K562 (cell line): ENCODE data around the gene FAM167B. TPM values are rescaled to one million over a fixed set of nuclear protein-coding genes. Genes with fewer than 3 reads are reported as not detected.

ENCODE experiments used
- CCNT2 ChIP-seq: IDR thresholded peaks from 2 replicates; pipeline ENCODE4 v1.6.1; 2011; ENCODE audit warnings: borderline replicate concordance, low read depth, mild to moderate bottlenecking, moderate library complexity, mixed read lengths, low read length; ENCODE audit not compliant: insufficient read length; ENCODE audit errors: extremely low read depth
- COPS2 ChIP-seq: fragments of 450-650 bp; conservative IDR thresholded peaks from 2 replicates; pipeline ENCODE4 v1.6.1; 2016; ENCODE audit warnings: mild to moderate bottlenecking, moderate library complexity
- EGR1 ChIP-seq: fragments of 450-650 bp; conservative IDR thresholded peaks from 2 replicates; pipeline ENCODE4 v1.6.1; 2017; ENCODE audit warnings: mild to moderate bottlenecking
- FOXJ3 ChIP-seq: sonication (generic); formaldehyde crosslinking; IDR thresholded peaks from 2 replicates; pipeline ENCODE4 v1.4.0; 2020; ENCODE audit warnings: mild to moderate bottlenecking, missing genetic modification reagents
- GATA2 ChIP-seq: sonication (generic); formaldehyde crosslinking; IDR thresholded peaks from 2 replicates; pipeline ENCODE4 v1.4.0; 2020; ENCODE audit warnings: mild to moderate bottlenecking, missing genetic modification reagents
- HIVEP1 ChIP-seq: fragments of 250-450 bp; sonication (Bioruptor Pico); IDR thresholded peaks from 2 replicates; pipeline ENCODE4 v1.4.0; 2020; ENCODE audit warnings: mild to moderate bottlenecking
- MAFK ChIP-seq: IDR thresholded peaks from 2 replicates; pipeline ENCODE4 v1.6.1; 2011; ENCODE audit warnings: low read length, improper control_type of control experiment
- MBD2 ChIP-seq: sonication (generic); IDR thresholded peaks from 2 replicates; pipeline ENCODE4 v1.6.1; 2016; ENCODE audit warnings: low read depth, borderline replicate concordance
- NBN ChIP-seq: fragments of 450-650 bp; IDR thresholded peaks from 2 replicates; pipeline ENCODE4 v1.6.1; 2016; ENCODE audit warnings: low read depth, mild to moderate bottlenecking
- NFXL1 ChIP-seq: fragments of 450-650 bp; formaldehyde crosslinking; IDR thresholded peaks from 2 replicates; pipeline ENCODE4 v1.4.0; 2021; ENCODE audit warnings: mild to moderate bottlenecking
- NR2C1 ChIP-seq, 2 experiments: fragments of 450-650 bp; IDR thresholded peaks; 2 replicates each; pipeline ENCODE4 v1.6.1; 2017; ENCODE audit warnings: mild to moderate bottlenecking in 2 of 2, antibody characterized with exemption in 1 of 2, inconsistent platforms in 1 of 2, missing compliant biosample characterization in 1 of 2, missing genetic modification characterization in 1 of 2
- PHF8 ChIP-seq: fragments of 200-600 bp; sonication (generic); IDR thresholded peaks from 2 replicates; pipeline ENCODE4 v1.6.1; 2012; ENCODE audit warnings: mixed run types, mild to moderate bottlenecking, inconsistent platforms, low read length, moderate library complexity, borderline replicate concordance
- RBM15 ChIP-seq: fragments of 200-400 bp; formaldehyde crosslinking; IDR thresholded peaks from 2 replicates; pipeline ENCODE4 v1.6.1; 2018; ENCODE audit warnings: mild to moderate bottlenecking, low read length, moderate library complexity; ENCODE audit not compliant: insufficient read depth
- RBM17 ChIP-seq: fragments of 200-400 bp; formaldehyde crosslinking; IDR thresholded peaks from 2 replicates; pipeline ENCODE4 v1.6.1; 2017; ENCODE audit warnings: low read depth, mild to moderate bottlenecking, low read length, borderline replicate concordance
- SLC30A9 ChIP-seq: fragments of 250-450 bp; sonication (Bioruptor Pico); IDR thresholded peaks from 2 replicates; pipeline ENCODE4 v1.8.0; 2022; ENCODE audit warnings: mild to moderate bottlenecking, moderate library complexity
- TFAM ChIP-seq: fragments of 250-450 bp; sonication (Bioruptor Pico); conservative IDR thresholded peaks from 2 replicates; pipeline ENCODE4 v1.5.0; 2021; ENCODE audit warnings: mild to moderate bottlenecking, moderate library complexity
- TOE1 ChIP-seq, 2 experiments: fragments of 450-650 bp in 1 of 2; sonication (generic) in 1 of 2; formaldehyde crosslinking in 1 of 2; IDR thresholded peaks; 2 replicates each; pipeline versions ENCODE4 v1.7.1 to v1.8.0; 2016 to 2022; ENCODE audit warnings: borderline replicate concordance in 2 of 2, mild to moderate bottlenecking in 2 of 2, antibody characterized with exemption in 1 of 2, inconsistent platforms in 1 of 2, low read depth in 1 of 2, missing genetic modification reagents in 1 of 2, moderate library complexity in 1 of 2
- TSC22D4 ChIP-seq: fragments of 450-650 bp; IDR thresholded peaks from 2 replicates; pipeline ENCODE4 v1.6.1; 2016; ENCODE audit warnings: missing genetic modification characterization, missing biosample characterization, control low read depth
- ZNF146 ChIP-seq: IDR thresholded peaks from one replicate; pipeline ENCODE4 v1.6.1; 2018; ENCODE audit warnings: missing compliant biosample characterization; ENCODE audit not compliant: unreplicated experiment
- ZNF354B ChIP-seq: fragments of 250-450 bp; sonication (Bioruptor Pico); IDR thresholded peaks from 2 replicates; pipeline ENCODE4 v1.4.0; 2020
- ZNF507 ChIP-seq: conservative IDR thresholded peaks from 2 replicates; pipeline ENCODE4 v1.6.1; 2017; ENCODE audit warnings: missing genetic modification characterization, missing compliant biosample characterization
- polyA plus RNA-seq, 8 experiments: library from polyadenylated mRNA; depleted of rRNA in 4 of 8; stranded (reverse) in 5 of 8; unstranded in 3 of 8; fragments of >200 nt; fragmentation: Nextera tagmentation in 2 of 8; fragmentation: Illumina TruSeq in 1 of 8; extraction: Ambion mirVana in 2 of 8; extraction: Trizol in 1 of 8; gene quantifications; 2 replicates each; pipeline versions ENCODE4 v1.2.1 to v1.2.3, GENCODE V29; 2011 to 2014; ENCODE audit warnings: inconsistent platforms in 1 of 8, missing spikeins in 1 of 8
- total RNA-seq, 7 experiments: library from RNA; depleted of rRNA in 6 of 7; stranded (reverse); fragments of >200 nt in 6 of 7; fragmentation: Illumina TruSeq in 2 of 7; extraction: Trizol in 2 of 7; gene quantifications; 2 replicates each; pipeline versions ENCODE4 v1.2.1 to v1.2.3, GENCODE V29; 2011 to 2021; ENCODE audit warnings: low replicate concordance in 1 of 7
- TF ChIP-seq, protein P1 (sequence below), 3 experiments: IDR thresholded peaks in 2 of 3; conservative IDR thresholded peaks in 1 of 3; 2 replicates each; pipeline ENCODE4 v1.5.1; 2011 to 2012; ENCODE audit warnings: low read length in 3 of 3, mild to moderate bottlenecking in 3 of 3, control low read depth in 2 of 3, improper control_type of control experiment in 1 of 3, inconsistent platforms in 1 of 3, low read depth in 1 of 3, mixed read lengths in 1 of 3, moderate library complexity in 1 of 3; ENCODE audit not compliant: insufficient read depth in 2 of 3
- TF ChIP-seq, protein P2 (sequence below): sonication (generic); formaldehyde crosslinking; IDR thresholded peaks from 2 replicates; pipeline ENCODE4 v1.9.0; 2022; ENCODE audit warnings: mild to moderate bottlenecking, missing genetic modification reagents
- TF ChIP-seq, protein P3 (sequence below): IDR thresholded peaks from 2 replicates; pipeline ENCODE4 v1.6.1; 2014; ENCODE audit warnings: antibody characterized with exemption

FAM167B gene
- total and polyA plus RNA-seq, 9 of the 15 experiments (the other 6 are each of a cell fraction or from before 2014, with no cell fraction given) = not detected

DNA sequence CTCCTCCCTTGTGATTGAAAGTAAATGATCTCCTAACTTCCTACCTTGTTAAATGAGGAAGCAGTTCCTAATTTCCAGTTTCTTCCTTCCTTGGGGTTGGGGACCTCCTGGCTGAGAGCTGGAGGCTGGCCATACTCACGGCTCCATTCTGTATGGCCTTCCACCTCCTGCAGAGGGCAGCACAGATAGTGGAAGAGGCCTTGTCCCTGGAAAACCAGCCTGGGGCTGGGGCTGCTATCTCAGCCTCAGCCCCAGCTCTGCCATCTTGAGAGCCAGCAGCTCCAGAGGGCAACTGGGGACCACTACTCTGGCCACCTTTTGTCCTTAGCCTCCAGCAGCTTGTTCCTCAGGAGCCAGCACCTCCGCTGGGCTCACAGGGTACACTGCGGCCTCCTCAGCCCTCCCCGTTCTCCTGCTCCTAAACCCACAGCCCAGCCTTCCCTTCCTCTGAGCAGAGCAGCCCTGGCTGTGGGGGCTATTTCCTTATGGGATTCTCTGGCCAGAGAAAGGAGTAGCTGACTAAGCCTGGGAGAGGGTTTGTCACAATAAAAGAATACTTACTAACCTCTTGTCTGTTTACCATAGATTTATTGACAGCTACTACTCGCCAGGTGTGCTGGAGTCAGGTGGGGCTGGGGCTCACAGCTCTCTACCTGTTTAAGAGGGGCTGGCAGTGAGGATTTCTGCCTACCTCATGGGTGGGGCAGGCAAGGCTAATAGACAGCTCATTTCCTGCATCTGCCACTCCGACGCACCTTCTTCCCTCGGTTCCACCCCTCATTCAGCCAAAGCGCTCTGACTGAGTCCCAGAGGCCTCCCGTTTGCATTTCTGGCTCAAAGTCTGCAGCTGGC, 31.2 kb upstream of the FAM167B start (continued):
- TF ChIP-seq NR2C1 (IDR thresholded peaks at IDR 0.05) = no peak
- TF ChIP-seq NR2C1 (tag; IDR thresholded peaks at IDR 0.05) = no peak
- TF ChIP-seq MBD2 = no peak
- no peak for TF ChIP-seq ZNF146 (CRISPR knock-in tag)
- TF ChIP-seq MAFK = no peak
- no peak for TF ChIP-seq RBM17
- TF ChIP-seq NBN = no peak
- TF ChIP-seq ZNF507 (tag) = no peak
- no peak for TF ChIP-seq COPS2
- TF ChIP-seq, protein P1, sequence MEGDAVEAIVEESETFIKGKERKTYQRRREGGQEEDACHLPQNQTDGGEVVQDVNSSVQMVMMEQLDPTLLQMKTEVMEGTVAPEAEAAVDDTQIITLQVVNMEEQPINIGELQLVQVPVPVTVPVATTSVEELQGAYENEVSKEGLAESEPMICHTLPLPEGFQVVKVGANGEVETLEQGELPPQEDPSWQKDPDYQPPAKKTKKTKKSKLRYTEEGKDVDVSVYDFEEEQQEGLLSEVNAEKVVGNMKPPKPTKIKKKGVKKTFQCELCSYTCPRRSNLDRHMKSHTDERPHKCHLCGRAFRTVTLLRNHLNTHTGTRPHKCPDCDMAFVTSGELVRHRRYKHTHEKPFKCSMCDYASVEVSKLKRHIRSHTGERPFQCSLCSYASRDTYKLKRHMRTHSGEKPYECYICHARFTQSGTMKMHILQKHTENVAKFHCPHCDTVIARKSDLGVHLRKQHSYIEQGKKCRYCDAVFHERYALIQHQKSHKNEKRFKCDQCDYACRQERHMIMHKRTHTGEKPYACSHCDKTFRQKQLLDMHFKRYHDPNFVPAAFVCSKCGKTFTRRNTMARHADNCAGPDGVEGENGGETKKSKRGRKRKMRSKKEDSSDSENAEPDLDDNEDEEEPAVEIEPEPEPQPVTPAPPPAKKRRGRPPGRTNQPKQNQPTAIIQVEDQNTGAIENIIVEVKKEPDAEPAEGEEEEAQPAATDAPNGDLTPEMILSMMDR (IDR thresholded peaks at IDR 0.05 in 2 of 3, conservative IDR thresholded peaks at IDR 0.05 in 1 of 3; ENCODE audit: insufficient read depth in 2 of 3, low read depth in 1 of 3, low read length in 3 of 3) = peak; percentile 93 to 96 (median 96)
- no peak for TF ChIP-seq EGR1
- no peak for TF ChIP-seq GATA2
- TF ChIP-seq NFXL1 (CRISPR knock-in tag) = no peak
- no peak for TF ChIP-seq FOXJ3 (CRISPR knock-in tag)
- TF ChIP-seq TOE1 (IDR thresholded peaks at IDR 0.05; ENCODE audit: borderline replicate concordance) = no peak
- 0 out of 2 replicates have a peak, but pooled peaks have one; percentile 35 for TF ChIP-seq TOE1 (CRISPR knock-in tag; IDR thresholded peaks at IDR 0.05; ENCODE audit: borderline replicate concordance, low read depth)
- TF ChIP-seq RBM15 = no peak
- no peak for TF ChIP-seq CCNT2
- TF ChIP-seq, protein P2, sequence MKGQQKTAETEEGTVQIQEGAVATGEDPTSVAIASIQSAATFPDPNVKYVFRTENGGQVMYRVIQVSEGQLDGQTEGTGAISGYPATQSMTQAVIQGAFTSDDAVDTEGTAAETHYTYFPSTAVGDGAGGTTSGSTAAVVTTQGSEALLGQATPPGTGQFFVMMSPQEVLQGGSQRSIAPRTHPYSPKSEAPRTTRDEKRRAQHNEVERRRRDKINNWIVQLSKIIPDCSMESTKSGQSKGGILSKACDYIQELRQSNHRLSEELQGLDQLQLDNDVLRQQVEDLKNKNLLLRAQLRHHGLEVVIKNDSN (CRISPR knock-in tag) = peak; percentile 7; the same call in 1 of the 2 replicates
- no peak for TF ChIP-seq SLC30A9 (CRISPR knock-in tag)
- no peak for TF ChIP-seq HIVEP1 (CRISPR knock-in tag)
- TF ChIP-seq ZNF354B (CRISPR knock-in tag) = no peak
- TF ChIP-seq, protein P3, sequence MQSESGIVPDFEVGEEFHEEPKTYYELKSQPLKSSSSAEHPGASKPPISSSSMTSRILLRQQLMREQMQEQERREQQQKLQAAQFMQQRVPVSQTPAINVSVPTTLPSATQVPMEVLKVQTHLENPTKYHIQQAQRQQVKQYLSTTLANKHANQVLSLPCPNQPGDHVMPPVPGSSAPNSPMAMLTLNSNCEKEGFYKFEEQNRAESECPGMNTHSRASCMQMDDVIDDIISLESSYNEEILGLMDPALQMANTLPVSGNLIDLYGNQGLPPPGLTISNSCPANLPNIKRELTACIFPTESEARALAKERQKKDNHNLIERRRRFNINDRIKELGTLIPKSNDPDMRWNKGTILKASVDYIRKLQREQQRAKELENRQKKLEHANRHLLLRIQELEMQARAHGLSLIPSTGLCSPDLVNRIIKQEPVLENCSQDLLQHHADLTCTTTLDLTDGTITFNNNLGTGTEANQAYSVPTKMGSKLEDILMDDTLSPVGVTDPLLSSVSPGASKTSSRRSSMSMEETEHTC = no peak
- no peak for TF ChIP-seq TSC22D4 (tag)
- no peak for TF ChIP-seq TFAM (CRISPR knock-in tag)
- TF ChIP-seq PHF8 = no peak
